Measurements from ENCODE around the gene PKDREJ. TPM values are rescaled to one million over a fixed set of nuclear protein-coding genes. Genes with fewer than 3 reads are reported as not detected.

PKDREJ gene
- polyA plus RNA-seq (2012; ENCODE audit: insufficient read length, low read depth), result 0.11 TPM

DNA sequence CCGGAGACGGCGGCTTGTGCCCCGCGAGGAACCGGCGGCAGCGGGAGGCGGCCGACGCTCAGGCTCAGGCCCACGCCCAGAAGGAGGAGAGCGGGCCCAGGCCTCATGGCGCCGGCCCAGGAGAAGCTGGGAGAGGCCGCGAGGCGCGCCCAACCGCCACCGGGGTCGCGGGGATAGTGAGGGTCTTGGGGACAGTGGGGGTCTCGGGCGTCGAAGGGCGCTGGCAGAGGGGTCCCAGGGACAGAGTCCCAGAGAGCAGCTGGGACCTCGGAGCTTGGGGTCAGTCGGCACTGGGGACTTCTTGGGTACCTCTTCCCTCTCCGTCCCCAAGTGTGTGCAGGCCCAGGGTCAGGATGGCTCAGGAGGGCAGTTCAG is at the start of gene PKDREJ:
TSS of gene PKDREJ (minus strand) at position 128 of the 375 bp plus-strand sequence. CDS start at position 107, 21 bp downstream.
- TF ChIP-seq, protein P1, sequence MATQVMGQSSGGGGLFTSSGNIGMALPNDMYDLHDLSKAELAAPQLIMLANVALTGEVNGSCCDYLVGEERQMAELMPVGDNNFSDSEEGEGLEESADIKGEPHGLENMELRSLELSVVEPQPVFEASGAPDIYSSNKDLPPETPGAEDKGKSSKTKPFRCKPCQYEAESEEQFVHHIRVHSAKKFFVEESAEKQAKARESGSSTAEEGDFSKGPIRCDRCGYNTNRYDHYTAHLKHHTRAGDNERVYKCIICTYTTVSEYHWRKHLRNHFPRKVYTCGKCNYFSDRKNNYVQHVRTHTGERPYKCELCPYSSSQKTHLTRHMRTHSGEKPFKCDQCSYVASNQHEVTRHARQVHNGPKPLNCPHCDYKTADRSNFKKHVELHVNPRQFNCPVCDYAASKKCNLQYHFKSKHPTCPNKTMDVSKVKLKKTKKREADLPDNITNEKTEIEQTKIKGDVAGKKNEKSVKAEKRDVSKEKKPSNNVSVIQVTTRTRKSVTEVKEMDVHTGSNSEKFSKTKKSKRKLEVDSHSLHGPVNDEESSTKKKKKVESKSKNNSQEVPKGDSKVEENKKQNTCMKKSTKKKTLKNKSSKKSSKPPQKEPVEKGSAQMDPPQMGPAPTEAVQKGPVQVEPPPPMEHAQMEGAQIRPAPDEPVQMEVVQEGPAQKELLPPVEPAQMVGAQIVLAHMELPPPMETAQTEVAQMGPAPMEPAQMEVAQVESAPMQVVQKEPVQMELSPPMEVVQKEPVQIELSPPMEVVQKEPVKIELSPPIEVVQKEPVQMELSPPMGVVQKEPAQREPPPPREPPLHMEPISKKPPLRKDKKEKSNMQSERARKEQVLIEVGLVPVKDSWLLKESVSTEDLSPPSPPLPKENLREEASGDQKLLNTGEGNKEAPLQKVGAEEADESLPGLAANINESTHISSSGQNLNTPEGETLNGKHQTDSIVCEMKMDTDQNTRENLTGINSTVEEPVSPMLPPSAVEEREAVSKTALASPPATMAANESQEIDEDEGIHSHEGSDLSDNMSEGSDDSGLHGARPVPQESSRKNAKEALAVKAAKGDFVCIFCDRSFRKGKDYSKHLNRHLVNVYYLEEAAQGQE (IDR thresholded peaks at IDR 0.05; ENCODE audit: insufficient read depth in 1 of 2, low read depth in 2 of 2, low read length in 2 of 2), result no peak
- TF ChIP-seq TAF1 (IDR thresholded peaks at IDR 0.05; ENCODE audit: borderline replicate concordance, insufficient read depth, low read length) (no peak), POLR2AphosphoS5 (IDR thresholded peaks at IDR 0.05; ENCODE audit: low read depth, low read length) (no peak), FOXP2 (optimal IDR thresholded peaks at IDR 0.05; ENCODE audit: borderline replicate concordance, extremely low read depth, extremely low read length, insufficient read depth) (no peak), SIN3A (IDR thresholded peaks at IDR 0.05; ENCODE audit: borderline replicate concordance, insufficient read depth, low read length) (no peak)

- TF ChIP-seq, protein P1 (IDR thresholded peaks at IDR 0.05; ENCODE audit: insufficient read depth in 1 of 2, low read depth in 2 of 2, low read length in 2 of 2), result no peak
Measured at GRCh38 chr22:46312056-46312455, 48.9 kb upstream of the PKDREJ start.

GRCh38 chr22:46309526-46310085 is 46.5 kb upstream of the PKDREJ start:
- no peak for TF ChIP-seq POLR2AphosphoS5 (IDR thresholded peaks at IDR 0.05; ENCODE audit: low read depth, low read length)
- TF ChIP-seq SIN3A (IDR thresholded peaks at IDR 0.05; ENCODE audit: borderline replicate concordance, insufficient read depth, low read length), result no peak
- TF ChIP-seq TAF1 (IDR thresholded peaks at IDR 0.05; ENCODE audit: borderline replicate concordance, insufficient read depth, low read length), result no peak
- TF ChIP-seq FOXP2 (optimal IDR thresholded peaks at IDR 0.05; ENCODE audit: borderline replicate concordance, extremely low read depth, extremely low read length, insufficient read depth), result no peak
- TF ChIP-seq, protein P1 (IDR thresholded peaks at IDR 0.05; ENCODE audit: insufficient read depth in 1 of 2, low read depth in 2 of 2, low read length in 2 of 2), result no peak

DNA sequence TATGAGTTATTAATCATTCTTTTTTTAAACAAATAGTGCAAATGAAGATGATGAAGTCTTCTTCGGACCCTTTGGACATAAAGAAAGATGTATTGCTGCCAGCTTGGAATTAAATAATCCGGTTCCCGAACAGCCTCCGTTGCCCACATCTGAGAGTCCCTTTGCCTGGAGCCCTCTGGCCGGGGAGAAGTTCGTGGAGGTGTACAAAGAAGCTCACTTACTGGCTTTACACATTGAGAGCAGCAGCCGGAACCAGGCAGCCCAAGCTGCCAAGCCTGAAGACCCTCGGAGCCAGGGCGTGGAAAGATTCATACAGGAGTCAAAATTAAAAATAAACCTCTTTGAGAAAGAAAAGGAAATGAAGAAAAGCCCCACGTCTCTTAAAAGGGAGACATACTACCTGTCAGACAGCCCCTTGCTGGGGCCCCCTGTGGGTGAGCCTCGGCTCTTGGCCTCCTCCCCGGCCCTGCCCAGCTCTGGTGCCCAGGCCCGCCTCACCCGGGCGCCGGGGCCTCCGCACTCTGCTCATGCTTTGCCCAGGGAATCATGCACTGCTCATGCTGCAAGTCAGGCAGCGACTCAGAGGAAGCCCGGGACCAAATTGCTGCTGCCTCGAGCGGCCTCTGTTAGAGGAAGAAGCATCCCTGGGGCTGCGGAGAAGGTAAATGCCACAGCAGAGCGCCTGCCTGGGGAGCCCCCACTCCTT is 45.3 kb upstream of the PKDREJ start:
- TF ChIP-seq FOXP2 (optimal IDR thresholded peaks at IDR 0.05; ENCODE audit: borderline replicate concordance, extremely low read depth, extremely low read length, insufficient read depth) (no peak), SIN3A (IDR thresholded peaks at IDR 0.05; ENCODE audit: borderline replicate concordance, insufficient read depth, low read length) (no peak), TAF1 (IDR thresholded peaks at IDR 0.05; ENCODE audit: borderline replicate concordance, insufficient read depth, low read length) (no peak), POLR2AphosphoS5 (IDR thresholded peaks at IDR 0.05; ENCODE audit: low read depth, low read length) (no peak)
- TF ChIP-seq, protein P1 (IDR thresholded peaks at IDR 0.05; ENCODE audit: insufficient read depth in 1 of 2, low read depth in 2 of 2, low read length in 2 of 2), result no peak

Measured in PFSK-1 (cell line).